Measurements from ENCODE around the gene MGST2.

Gene MGST2

GRCh38 chr4:139744232-139744631 lies 78.6 kb downstream of the MGST2 start:
- no peak for DNase-seq

- no peak for DNase-seq
These were observed 79.6 kb downstream of the MGST2 start for GRCh38 chr4:139745111-139745639.

- DNase-seq = no peak
These were observed 81.0 kb downstream of the MGST2 start for GRCh38 chr4:139746431-139747171.

GRCh38 chr4:139749338-139749737 lies 83.7 kb downstream of the MGST2 start:
- no peak for DNase-seq

GRCh38 chr4:139749835-139750498 lies 84.3 kb downstream of the MGST2 start:
- DNase-seq = no peak

- DNase-seq = no peak
These were observed 88.1 kb downstream of the MGST2 start for GRCh38 chr4:139753686-139754085.
